Subcutaneous adipose tissue (tissue), 4 donors: Measurements from ENCODE around the gene CA11. TPM values are rescaled to one million over a fixed set of nuclear protein-coding genes. Genes with fewer than 3 reads are reported as not detected.

Experiments used
- CTCF ChIP-seq: fragments of 450-650 bp; IDR thresholded peaks from one replicate; pipeline ENCODE4 v1.5.1; 2016; ENCODE audit warnings: low read depth, mild to moderate bottlenecking, control low read depth, antibody characterized with exemption, moderate library complexity
- total RNA-seq, 4 donors: library from RNA; depleted of rRNA; stranded (reverse); fragments of >200 nt; gene quantifications; one replicate each; pipeline ENCODE4 v1.1.0, GENCODE V29; 2016

Gene CA11
- total RNA-seq, 4 donors from 2014 or later, result 1.5 to 3.4 TPM; not detected in 2

- no peak for TF ChIP-seq CTCF
These were observed 29.9 kb downstream of the CA11 start for GRCh38 chr19:48616041-48616436.

- no peak for TF ChIP-seq CTCF
These were observed 30.6 kb downstream of the CA11 start for GRCh38 chr19:48615231-48616040.

GRCh38 chr19:48614436-48615230 lies 31.4 kb downstream of the CA11 start, which contains the start of gene FAM83E:
FAM83E (minus strand) TSS chr19:48615076; CDS start chr19:48613372, 1,704 bp downstream.
- no peak for TF ChIP-seq CTCF

GRCh38 chr19:48613852-48614435 lies 32.0 kb downstream of the CA11 start:
- TF ChIP-seq CTCF, result no peak

GRCh38 chr19:48613024-48613851 lies 32.7 kb downstream of the CA11 start:
- TF ChIP-seq CTCF, result no peak

GRCh38 chr19:48611872-48612271 lies 34.1 kb downstream of the CA11 start:
- no peak for TF ChIP-seq CTCF
